ENCODE data around the gene CDC42EP4. TPM values are rescaled to one million over a fixed set of nuclear protein-coding genes. Genes with fewer than 3 reads are reported as not detected.

CDC42EP4 gene
- total and polyA plus RNA-seq, 9 of the 15 experiments (the other 6 are each of a cell fraction or from before 2014, with no cell fraction given) = 0.65 to 20.8 (median 12.3) TPM

- TF ChIP-seq L3MBTL2 (IDR thresholded peaks at IDR 0.05) (peak; percentile 51; the same call in 1 of the 2 replicates), ZKSCAN1 (IDR thresholded peaks at IDR 0.05; ENCODE audit: low read depth, low read length) (no peak), ZNF696 (CRISPR knock-in tag; conservative IDR thresholded peaks at IDR 0.05) (no peak), TBL1XR1 (IDR thresholded peaks at IDR 0.05; ENCODE audit: low read length in 2 of 2) (peak in 1 of 2 experiments; percentile 51; a peak in 2 of 4 replicates), TRIM24 (IDR thresholded peaks at IDR 0.05) (peak in 1 of 2 experiments; percentile 74; a peak in 2 of 4 replicates), ZNF583 (CRISPR knock-in tag; IDR thresholded peaks at IDR 0.05) (no peak), TCFL5 (CRISPR knock-in tag; conservative IDR thresholded peaks at IDR 0.05) (no peak), ZBTB49 (CRISPR knock-in tag; IDR thresholded peaks at IDR 0.05; ENCODE audit: borderline replicate concordance) (no peak), STAT5A (IDR thresholded peaks at IDR 0.05; ENCODE audit: borderline replicate concordance, low read length) (peak; percentile 60), NR2C2 (CRISPR knock-in tag; IDR thresholded peaks at IDR 0.05) (no peak), NR2C2 (tag; IDR thresholded peaks at IDR 0.05) (peak; percentile 53; the same call in 1 of the 2 replicates), C11orf30 (IDR thresholded peaks at IDR 0.05; ENCODE audit: low read depth) (no peak; the same call in 1 of the 2 replicates), ARID2 (IDR thresholded peaks at IDR 0.05) (no peak), KLF6 (CRISPR knock-in tag; IDR thresholded peaks at IDR 0.05; ENCODE audit: borderline replicate concordance) (0 out of 2 replicates have a peak, but pooled peaks have one; percentile 17), HES1 (IDR thresholded peaks at IDR 0.05; ENCODE audit: low read depth) (no peak), SRSF1 (IDR thresholded peaks at IDR 0.05; ENCODE audit: low read depth, low read length) (no peak)
- TF ChIP-seq, protein P1, sequence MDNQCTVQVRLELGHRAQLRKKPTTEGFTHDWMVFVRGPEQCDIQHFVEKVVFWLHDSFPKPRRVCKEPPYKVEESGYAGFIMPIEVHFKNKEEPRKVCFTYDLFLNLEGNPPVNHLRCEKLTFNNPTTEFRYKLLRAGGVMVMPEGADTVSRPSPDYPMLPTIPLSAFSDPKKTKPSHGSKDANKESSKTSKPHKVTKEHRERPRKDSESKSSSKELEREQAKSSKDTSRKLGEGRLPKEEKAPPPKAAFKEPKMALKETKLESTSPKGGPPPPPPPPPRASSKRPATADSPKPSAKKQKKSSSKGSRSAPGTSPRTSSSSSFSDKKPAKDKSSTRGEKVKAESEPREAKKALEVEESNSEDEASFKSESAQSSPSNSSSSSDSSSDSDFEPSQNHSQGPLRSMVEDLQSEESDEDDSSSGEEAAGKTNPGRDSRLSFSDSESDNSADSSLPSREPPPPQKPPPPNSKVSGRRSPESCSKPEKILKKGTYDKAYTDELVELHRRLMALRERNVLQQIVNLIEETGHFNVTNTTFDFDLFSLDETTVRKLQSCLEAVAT (IDR thresholded peaks at IDR 0.05) = no peak
- TF ChIP-seq, protein P2, sequence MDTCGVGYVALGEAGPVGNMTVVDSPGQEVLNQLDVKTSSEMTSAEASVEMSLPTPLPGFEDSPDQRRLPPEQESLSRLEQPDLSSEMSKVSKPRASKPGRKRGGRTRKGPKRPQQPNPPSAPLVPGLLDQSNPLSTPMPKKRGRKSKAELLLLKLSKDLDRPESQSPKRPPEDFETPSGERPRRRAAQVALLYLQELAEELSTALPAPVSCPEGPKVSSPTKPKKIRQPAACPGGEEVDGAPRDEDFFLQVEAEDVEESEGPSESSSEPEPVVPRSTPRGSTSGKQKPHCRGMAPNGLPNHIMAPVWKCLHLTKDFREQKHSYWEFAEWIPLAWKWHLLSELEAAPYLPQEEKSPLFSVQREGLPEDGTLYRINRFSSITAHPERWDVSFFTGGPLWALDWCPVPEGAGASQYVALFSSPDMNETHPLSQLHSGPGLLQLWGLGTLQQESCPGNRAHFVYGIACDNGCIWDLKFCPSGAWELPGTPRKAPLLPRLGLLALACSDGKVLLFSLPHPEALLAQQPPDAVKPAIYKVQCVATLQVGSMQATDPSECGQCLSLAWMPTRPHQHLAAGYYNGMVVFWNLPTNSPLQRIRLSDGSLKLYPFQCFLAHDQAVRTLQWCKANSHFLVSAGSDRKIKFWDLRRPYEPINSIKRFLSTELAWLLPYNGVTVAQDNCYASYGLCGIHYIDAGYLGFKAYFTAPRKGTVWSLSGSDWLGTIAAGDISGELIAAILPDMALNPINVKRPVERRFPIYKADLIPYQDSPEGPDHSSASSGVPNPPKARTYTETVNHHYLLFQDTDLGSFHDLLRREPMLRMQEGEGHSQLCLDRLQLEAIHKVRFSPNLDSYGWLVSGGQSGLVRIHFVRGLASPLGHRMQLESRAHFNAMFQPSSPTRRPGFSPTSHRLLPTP (IDR thresholded peaks at IDR 0.05; ENCODE audit: borderline replicate concordance, extremely low read depth, insufficient read length) = no peak
- TF ChIP-seq, protein P3, sequence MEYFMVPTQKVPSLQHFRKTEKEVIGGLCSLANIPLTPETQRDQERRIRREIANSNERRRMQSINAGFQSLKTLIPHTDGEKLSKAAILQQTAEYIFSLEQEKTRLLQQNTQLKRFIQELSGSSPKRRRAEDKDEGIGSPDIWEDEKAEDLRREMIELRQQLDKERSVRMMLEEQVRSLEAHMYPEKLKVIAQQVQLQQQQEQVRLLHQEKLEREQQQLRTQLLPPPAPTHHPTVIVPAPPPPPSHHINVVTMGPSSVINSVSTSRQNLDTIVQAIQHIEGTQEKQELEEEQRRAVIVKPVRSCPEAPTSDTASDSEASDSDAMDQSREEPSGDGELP (CRISPR knock-in tag; IDR thresholded peaks at IDR 0.05; ENCODE audit: borderline replicate concordance) = peak; percentile 67; the same call in 1 of the 2 replicates
These were observed 6.6 kb downstream of the CDC42EP4 start (continued) for GRCh38 chr17:73304971-73305812.
